CD4-positive, alpha-beta T cell treated with Interleukin-17A for 1 hour (primary cell): ENCODE measurements around the gene GSTA3.
"Not testable (repeated sequence)": the region's sequence is repeated elsewhere in the genome, so short reads cannot be mapped to it uniquely, and the experiment has no call there.

Experiments used
- DNase-seq: peaks from one replicate; pipeline ENCODE4 v3.0.0-alpha.2; 2020

GSTA3 gene

DNA sequence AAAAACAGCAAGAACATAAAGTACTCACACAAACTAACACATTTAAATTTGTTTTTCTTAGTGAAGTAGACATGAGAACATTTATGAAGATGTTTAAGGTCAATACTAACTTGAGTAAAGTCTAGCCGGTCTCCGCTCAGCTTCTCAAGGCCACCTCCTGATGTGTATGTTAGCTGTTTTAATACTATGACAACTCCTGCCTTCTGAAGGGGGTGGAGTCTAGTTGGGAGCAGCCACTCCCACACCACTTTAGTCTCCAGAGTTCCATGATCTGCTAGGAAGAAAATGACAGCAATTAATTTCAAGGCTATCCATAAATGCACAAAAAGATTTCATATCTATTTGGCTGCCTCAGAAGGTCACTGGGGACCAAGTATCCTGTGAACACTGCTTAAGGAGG is at the start of gene GSTA3:
GSTA3 (minus strand) TSS at position 168 of the 400 bp plus-strand sequence. CDS start 3,864 bp downstream, outside the sequence.
- no peak for DNase-seq

DNA sequence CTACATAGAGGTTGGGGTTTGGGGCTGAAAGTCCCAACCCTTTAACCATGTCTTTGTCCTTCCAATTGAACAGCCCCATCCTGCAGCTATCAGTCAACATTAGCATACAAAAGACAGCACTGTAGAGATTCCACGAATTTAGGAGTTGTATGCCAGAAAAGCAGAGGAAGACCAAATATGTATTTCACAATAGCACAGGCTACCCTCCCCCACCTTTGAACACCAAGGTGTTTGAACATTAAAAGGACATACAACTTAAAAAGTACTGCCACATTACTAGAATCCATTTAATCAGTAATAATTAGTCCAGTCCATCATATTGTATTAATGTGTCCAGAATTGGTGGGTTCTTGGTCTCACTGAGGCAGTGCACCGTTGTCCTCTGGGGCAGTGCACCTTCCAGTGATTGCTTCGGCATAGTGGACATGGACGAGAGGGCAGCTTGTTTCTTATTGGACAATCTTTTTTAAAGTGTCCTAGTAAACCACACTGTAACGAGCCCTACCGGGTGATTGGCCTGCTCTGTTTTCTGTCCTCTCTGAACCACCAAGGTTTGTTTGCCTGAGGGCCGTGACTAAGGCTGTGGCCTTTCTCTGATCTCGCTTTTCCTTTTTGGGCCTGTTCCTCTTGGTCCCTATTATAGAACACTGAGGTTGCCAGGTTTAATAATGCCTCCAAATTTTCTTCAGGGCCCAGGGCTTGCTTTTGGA is 49.2 kb upstream of the GSTA3 start:
- no peak for DNase-seq

GRCh38 chr6:52955871-52956270 is 46.4 kb upstream of the GSTA3 start:
- DNase-seq, result no peak

DNA sequence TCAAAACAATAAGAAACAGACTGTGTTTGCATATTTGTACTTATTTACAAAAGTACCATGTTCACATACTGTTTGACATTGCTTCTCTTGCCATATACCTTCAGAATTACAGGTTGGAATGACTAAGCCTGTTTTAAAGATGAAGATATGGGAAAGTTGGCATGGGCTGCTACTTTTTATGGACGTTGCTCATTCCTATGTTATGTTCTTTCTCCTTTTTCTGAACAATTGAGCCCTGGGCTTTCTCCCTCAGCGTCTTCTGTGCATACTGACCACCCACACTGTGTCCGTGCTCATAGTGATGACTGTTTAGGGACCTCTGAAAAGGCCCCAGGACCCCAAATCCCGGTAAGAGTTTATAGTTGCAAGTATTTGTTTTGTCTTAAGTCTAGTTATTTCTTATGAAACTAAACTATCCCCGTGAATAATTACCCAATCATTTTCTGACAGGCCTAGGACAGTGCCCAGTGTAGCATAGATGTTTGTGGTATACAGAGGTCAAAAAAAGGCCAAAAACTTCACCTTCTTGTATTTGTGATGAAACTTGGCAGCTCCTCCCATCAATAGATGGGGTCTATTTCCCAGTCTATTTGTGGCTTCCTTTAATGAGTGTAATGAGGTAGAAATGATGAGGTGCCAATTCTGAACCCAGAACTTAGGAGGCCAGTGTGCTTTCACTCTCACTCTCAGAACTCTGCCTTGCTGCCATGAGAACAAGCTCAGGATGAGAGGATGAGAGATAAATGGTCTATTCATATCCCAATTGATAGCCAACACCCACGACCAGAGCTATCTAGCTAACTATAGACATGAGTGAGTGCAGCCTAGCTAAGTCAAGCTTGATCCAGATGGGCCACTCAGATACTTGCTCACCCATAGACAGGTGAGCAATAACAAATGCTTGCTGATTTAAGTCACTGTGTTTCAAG is 44.7 kb upstream of the GSTA3 start:
- no peak for DNase-seq

DNA sequence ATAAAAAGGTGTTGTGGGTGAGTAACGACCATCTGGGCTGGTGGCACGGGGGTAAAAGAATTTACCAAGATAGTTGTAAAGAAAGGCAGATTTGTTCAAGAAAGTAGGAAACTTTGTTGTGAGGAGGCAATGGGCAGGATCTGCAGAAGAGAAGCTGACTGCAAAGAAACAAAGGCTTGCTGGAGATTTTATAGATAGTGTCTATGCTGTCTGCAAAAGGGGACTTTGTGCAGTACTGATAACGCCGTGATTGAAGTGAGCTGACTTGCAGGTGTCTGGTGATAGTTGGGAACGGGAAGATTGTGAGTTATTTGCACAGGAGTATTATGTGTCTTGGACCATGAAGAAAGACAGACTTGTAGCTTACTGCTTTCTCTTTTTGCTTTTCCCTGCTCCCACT is 36.8 kb upstream of the GSTA3 start:
- DNase-seq, result no peak

DNA sequence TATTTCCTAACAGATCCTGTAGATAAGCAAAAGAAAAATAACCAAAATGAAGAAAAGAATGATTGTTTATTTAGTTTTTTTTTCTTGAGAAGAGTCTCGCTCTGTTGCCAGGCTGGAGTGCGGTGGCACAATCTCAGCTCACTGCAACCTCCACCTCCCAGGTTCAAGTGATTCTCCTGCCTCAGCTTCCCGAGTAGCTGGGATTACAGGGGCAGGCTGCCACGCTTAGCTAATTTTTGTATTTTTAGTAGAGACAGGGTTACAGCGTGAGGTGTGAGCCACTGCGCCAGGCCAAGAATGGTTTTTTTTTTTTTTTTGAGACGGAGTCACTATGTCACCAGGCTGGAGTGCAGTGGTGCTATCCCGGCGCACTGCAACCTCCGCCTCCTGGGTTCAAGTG is 33.3 kb upstream of the GSTA3 start:
- not testable (repeated sequence) for DNase-seq

- DNase-seq, result no peak
Measured at GRCh38 chr6:52942221-52942620, 32.7 kb upstream of the GSTA3 start.

DNA sequence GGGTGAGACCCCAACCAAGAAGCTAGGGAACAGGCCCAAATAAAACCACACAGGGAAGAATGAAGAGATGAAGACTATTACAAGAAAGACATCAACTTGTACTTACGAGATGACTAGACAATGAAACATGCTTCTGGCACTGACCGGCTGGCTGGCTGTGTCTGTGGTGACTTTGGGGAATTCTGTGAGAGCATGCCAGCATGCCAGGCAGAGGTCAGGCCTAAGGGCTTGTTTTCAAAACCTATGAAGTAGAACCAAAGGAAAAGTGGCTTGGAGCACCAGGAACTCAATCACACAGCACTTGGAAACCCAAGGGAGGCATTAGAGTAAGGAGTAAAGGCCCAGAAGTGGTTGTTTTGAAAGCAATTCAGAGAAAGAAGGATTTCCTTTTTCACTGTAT is 28.4 kb upstream of the GSTA3 start:
- no peak for DNase-seq

DNA sequence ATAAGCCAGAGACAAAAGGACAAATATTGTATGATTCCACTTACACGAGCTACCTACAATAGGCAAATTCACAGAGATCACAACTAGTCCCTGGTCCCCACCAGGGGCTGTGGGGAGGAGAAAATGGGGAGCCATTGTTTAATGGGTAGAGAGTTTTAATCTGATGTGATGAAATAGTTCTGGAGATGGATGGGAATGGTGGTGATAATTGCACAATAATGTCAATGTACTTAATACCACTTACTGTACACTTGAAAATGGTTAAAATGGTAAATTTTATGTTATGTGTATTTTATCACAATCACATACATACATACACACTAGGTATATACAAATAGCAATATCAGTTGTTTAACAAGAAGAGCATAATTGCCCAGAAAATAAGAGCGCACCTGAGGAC is 24.3 kb upstream of the GSTA3 start:
- no peak for DNase-seq

- DNase-seq, result no peak
Measured at GRCh38 chr6:52931351-52931750, 21.9 kb upstream of the GSTA3 start.

DNA sequence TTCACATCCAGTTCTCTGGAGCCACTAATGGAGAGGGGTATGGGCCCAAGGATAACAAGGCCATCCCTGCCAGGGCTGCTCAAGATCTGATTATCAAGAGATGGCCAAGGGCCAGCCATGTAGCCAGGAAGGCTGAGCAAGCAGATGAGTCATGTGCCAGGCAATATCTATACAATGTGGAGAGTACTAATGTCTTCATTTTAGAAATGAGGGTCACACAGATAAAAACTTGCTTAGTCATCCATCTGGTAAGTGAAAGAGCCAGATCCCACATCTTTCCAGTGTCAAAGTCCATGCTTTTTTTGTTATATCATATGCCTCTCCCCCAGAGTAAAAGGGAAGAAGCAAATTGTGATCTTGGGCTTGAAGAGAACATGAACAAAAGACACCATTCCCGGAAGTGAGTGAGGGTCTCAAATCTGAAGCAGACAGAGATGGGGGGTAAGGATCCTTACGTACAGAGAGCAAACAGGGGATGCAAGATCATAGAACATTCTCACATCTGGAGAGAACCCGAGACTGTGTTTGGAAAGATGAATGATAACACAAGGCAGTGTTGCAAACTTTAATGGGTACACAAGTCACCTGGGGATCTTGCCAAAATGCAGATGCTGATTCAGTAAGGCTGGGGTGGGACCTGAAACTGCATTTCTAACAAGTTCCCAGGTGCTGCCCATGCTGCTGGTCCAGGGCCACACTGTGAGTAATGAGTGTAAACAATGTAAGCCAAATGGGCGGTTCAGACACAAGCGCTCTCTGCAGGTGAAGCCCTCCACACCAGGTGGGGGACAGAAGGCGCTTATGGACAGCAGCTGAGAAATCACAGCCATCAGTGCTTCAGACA is 20.0 kb upstream of the GSTA3 start:
- no peak for DNase-seq

- no peak for DNase-seq
Measured at GRCh38 chr6:52927451-52927850, 18.0 kb upstream of the GSTA3 start.

DNA sequence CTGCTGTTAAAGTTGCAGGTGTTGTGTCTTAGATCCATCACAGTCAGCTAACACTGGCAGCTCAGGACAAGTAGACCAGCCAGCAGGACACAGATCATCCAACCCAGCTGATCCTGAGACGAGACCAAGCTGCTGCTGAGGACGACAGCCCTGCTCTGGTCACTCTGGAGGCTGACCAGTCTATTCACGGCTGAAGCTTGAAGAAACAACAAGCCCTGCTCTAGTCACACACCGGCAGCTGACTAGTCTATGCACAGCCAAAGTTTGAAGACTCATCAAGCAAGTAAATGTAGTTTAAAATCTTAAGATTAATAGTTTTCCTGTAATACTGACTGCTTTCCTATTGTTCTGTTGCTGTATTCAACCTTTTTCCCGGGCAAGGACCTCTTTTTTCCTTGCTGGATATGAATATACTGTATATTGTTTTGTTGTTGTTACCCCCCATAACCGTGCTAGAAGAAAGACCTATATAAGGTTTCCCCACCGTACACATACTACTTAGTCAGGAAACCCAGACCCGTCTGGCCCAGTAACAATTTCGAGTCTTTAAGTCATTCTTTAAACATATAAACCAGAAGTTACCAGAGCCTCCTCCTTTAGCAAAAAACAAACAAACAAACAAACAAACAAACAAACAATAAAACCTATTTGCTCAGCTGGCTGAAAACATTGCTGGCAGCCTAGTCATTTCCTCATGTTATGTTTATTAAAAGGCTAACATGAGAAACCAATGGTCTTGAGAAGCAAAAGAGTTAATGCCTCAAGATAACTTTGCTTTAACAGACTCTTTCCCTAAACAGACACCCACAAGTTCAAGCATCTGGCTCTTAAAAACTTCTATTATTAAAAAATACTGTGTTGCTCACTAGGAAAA is 16.7 kb upstream of the GSTA3 start:
- no peak for DNase-seq

GRCh38 chr6:52925042-52925441 is 15.5 kb upstream of the GSTA3 start:
- no peak for DNase-seq

DNA sequence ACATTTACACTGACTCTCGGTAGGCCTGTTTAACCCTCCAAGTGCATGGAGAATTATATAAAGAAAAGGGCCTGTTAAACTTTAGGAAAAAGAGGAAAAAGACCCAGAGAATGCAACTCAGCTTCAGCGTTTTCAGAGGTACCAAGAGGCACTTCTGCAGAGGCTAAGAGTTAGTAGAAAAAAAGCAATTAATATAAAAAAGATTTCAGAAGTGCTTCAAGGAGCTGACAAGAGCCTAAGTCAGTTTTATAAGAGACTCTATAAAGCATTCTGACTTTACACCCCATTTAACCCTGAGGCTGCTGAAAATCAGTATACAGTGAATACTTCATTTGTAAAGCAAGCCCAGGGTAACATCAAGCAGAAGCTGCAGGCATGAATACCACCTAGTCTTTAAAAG is 14.2 kb upstream of the GSTA3 start:
- DNase-seq, result not testable (repeated sequence)

DNA sequence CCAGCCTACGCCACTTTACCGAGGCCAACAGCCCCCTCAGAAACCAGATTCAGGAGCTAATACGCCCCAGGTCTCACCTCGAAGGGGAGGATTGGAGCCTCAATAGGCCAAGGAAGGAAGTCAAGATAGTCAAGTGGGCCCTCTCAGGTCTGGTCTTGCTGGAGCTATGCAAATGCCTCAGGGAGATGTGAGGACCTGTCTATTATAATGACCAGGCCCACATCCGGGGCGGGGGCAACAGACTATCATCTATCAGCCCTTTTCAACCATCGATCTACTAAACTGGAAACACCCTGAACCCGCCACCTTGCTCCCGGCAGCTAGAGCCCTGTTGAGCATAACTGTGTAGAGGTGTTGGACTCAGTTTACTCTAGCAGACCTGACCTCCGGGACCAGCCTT is 12.7 kb upstream of the GSTA3 start:
- DNase-seq, result no peak

- no peak for DNase-seq
Measured at GRCh38 chr6:52921743-52922142, 12.2 kb upstream of the GSTA3 start.

DNA sequence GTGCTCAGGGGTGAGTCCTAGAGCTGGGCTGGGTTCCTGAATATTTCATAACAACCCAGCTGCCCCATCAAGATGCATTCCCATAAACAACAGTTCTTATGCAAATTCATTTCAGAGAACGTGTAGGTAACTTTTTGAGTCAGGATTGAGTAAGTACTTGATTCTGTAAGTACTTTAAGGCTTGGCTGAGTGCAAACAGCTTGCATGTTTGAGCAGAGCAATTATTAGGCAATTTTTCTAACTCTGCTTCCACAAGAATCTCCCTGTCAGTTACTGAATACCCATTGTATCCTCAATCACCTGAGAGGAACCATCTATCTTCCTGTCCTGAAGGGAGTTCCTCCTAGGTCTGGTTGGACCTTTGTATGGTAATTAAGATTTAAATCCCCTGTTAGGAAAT is 10.0 kb upstream of the GSTA3 start:
- not testable (repeated sequence) for DNase-seq

GRCh38 chr6:52918771-52919170 is 9.3 kb upstream of the GSTA3 start:
- DNase-seq, result not testable (repeated sequence)

- DNase-seq, result not testable (repeated sequence)
Measured at GRCh38 chr6:52918027-52918686, 8.7 kb upstream of the GSTA3 start.

GRCh38 chr6:52914516-52914915 is 5.0 kb upstream of the GSTA3 start:
- no peak for DNase-seq

DNA sequence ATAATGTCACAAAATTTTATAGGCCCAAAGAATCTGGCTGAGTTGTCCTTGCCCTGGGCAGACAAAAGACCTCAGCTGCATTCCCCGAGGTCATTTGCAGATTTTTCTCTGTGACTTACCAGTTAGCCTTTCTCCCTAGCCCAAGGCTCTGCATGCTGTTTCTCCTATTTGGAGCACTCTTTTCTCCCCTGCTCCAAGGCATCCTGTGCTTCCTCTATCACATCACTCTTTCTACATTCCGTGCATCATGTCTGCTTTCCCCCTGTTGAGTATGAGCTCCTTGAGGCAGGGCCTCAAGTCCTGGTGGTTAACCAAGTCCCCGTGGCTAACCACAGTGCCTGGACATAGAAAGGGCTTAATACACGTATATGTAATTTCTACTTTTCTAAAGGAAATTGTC is 593 bp upstream of the GSTA3 start:
- no peak for DNase-seq
